HCT116 (cell line): ENCODE results near the gene ENTPD8.

Source experiments
- ATF3 ChIP-seq: IDR thresholded peaks from 2 replicates; pipeline ENCODE4 v1.6.1; 2012
- CTCF ChIP-seq, 3 experiments: fragments of 200-600 bp in 1 of 3; sonication (generic) in 1 of 3; IDR thresholded peaks in 2 of 3; conservative IDR thresholded peaks in 1 of 3; 2 replicates each; pipeline ENCODE4 v1.5.1; 2012 to 2017; ENCODE audit warnings: low read depth in 2 of 3, low read length in 2 of 3, antibody characterized with exemption in 1 of 3, borderline replicate concordance in 1 of 3, control low read depth in 1 of 3, mild to moderate bottlenecking in 1 of 3, mixed read lengths in 1 of 3, mixed run types in 1 of 3, moderate library complexity in 1 of 3; ENCODE audit not compliant: insufficient read depth in 1 of 3
- ELF1 ChIP-seq: IDR thresholded peaks from 2 replicates; pipeline ENCODE4 v1.6.1; 2012; ENCODE audit warnings: low read depth, borderline replicate concordance
- EZH2 ChIP-seq: fragments of 200-600 bp; sonication (generic); IDR thresholded peaks from 2 replicates; pipeline ENCODE4 v1.6.1; 2017; ENCODE audit warnings: antibody characterized with exemption, mixed run types
- POLR2A ChIP-seq: IDR thresholded peaks from 2 replicates; pipeline ENCODE4 v1.7.0; 2011; ENCODE audit warnings: borderline replicate concordance; ENCODE audit not compliant: insufficient read depth, insufficient read length; ENCODE audit errors: extremely low read depth
- POLR2AphosphoS5 ChIP-seq: IDR thresholded peaks from 2 replicates; pipeline ENCODE4 v1.6.1; 2011; ENCODE audit warnings: mild to moderate bottlenecking, low read depth, low read length, moderate library complexity
- RAD21 ChIP-seq: IDR thresholded peaks from 2 replicates; pipeline ENCODE4 v1.6.1; 2012; ENCODE audit warnings: low read depth, mild to moderate bottlenecking
- REST ChIP-seq: IDR thresholded peaks from 2 replicates; pipeline ENCODE4 v1.6.1; 2012; ENCODE audit warnings: low read depth
- YY1 ChIP-seq: IDR thresholded peaks from 2 replicates; pipeline ENCODE4 v1.6.1; 2011; ENCODE audit warnings: low read length, low read depth, moderate library complexity, mild to moderate bottlenecking; ENCODE audit not compliant: insufficient replicate concordance; ENCODE audit errors: extremely low read depth
- ZBTB33 ChIP-seq: IDR thresholded peaks from 2 replicates; pipeline ENCODE4 v1.6.1; 2011; ENCODE audit warnings: mild to moderate bottlenecking, low read length, moderate library complexity; ENCODE audit not compliant: insufficient replicate concordance; ENCODE audit errors: extremely low read depth
- ZFX ChIP-seq: fragments of 450-650 bp; IDR thresholded peaks from 2 replicates; pipeline ENCODE4 v1.6.1; 2017
- ZNF274 ChIP-seq: fragments of 200-500 bp; sonication (Bioruptor generic); IDR thresholded peaks from 2 replicates; pipeline ENCODE4 v1.6.1; 2014; ENCODE audit warnings: mild to moderate bottlenecking, low read depth, low read length, inconsistent platforms

- TF ChIP-seq ZBTB33 (no peak), CTCF (IDR thresholded peaks at IDR 0.05 in 2 of 3, conservative IDR thresholded peaks at IDR 0.05 in 1 of 3; ENCODE audit: borderline replicate concordance in 1 of 3, insufficient read depth in 1 of 3, low read depth in 2 of 3, low read length in 2 of 3) (no peak), RAD21 (no peak), EZH2 (no peak), ELF1 (no peak), POLR2AphosphoS5 (no peak), YY1 (no peak), REST (no peak), POLR2A (no peak), ZNF274 (no peak), ATF3 (no peak), ZFX (no peak)
These were observed 26.7 kb upstream of the ENTPD8 start for GRCh38 chr9:137467896-137468295.
